Activated CD4-positive, CD25-positive, alpha-beta regulatory T cell (primary cell): Measurements from ENCODE around the gene CCND1.
A peak's percentile ranks its signal among the peaks of the same experiment; 100 is the strongest.

Experiments used
- DNase-seq, 4 experiments: peaks; one replicate each; lab custom pipeline; 2025; lab: John Stamatoyannopoulos, UW

The CCND1 gene

GRCh38 chr11:69641681-69642548 is 959 bp downstream of the CCND1 start:
- no peak for DNase-seq

- no peak for DNase-seq
Observed at GRCh38 chr11:69642549-69642912, 1.6 kb downstream of the CCND1 start.

- peak; percentile 53 to 64 (median 63) for DNase-seq
Observed at GRCh38 chr11:69642913-69643632, 2.1 kb downstream of the CCND1 start.

GRCh38 chr11:69643646-69644045 is 2.7 kb downstream of the CCND1 start:
- no peak for DNase-seq

- no peak for DNase-seq
Observed at GRCh38 chr11:69644071-69644961, 3.4 kb downstream of the CCND1 start.

GRCh38 chr11:69644962-69645675 is 4.2 kb downstream of the CCND1 start:
- DNase-seq: no peak

- DNase-seq: no peak
Observed at GRCh38 chr11:69645801-69646492, 5.0 kb downstream of the CCND1 start.

GRCh38 chr11:69646493-69647389 is 5.8 kb downstream of the CCND1 start:
- no peak for DNase-seq

GRCh38 chr11:69647390-69647748 is 6.4 kb downstream of the CCND1 start:
- no peak for DNase-seq

- DNase-seq: no peak
Observed at GRCh38 chr11:69647761-69648497, 7.0 kb downstream of the CCND1 start.

- no peak for DNase-seq
Observed at GRCh38 chr11:69648679-69649575, 8.0 kb downstream of the CCND1 start.

GRCh38 chr11:69649576-69649900 is 8.6 kb downstream of the CCND1 start:
- DNase-seq: no peak

GRCh38 chr11:69650081-69650831 is 9.3 kb downstream of the CCND1 start:
- DNase-seq: no peak

GRCh38 chr11:69650832-69651344 is 9.9 kb downstream of the CCND1 start:
- no peak for DNase-seq

- no peak for DNase-seq
Observed at GRCh38 chr11:69651834-69652620, 11.1 kb downstream of the CCND1 start.

- DNase-seq: no peak
Observed at GRCh38 chr11:69652999-69653398, 12.0 kb downstream of the CCND1 start.
